IMR-90 (cell line): ENCODE measurements around the gene SLC6A4. TPM values are rescaled to one million over a fixed set of nuclear protein-coding genes. Genes with fewer than 3 reads are reported as not detected.

Experiments used
- ATAC-seq: fragments of 200-7000 bp; cut with Tn5 transposase; 2 replicates; pipeline ENCODE4 v1.9.1; 2020; ENCODE audit warnings: low read depth, mild to moderate bottlenecking, moderate library complexity
- BruUV-seq: library from RNA; stranded (reverse); fragments of 400-500 nt; replicated peaks from 2 replicates; lab custom pipeline; 2021; lab: Mats Ljungman, UMichigan
- CTCF ChIA-PET: fragments of 300-600 bp; formaldehyde crosslinking; extraction: SDS; loops from one replicate; lab custom pipeline; 2021; ENCODE audit warnings: antibody characterized with exemption; lab: Yijun Ruan, JAX
- POLR2A ChIA-PET: fragments of 300-600 bp; sonication (Branson Sonifier 250); formaldehyde crosslinking; loops from one replicate; lab custom pipeline; 2022; ENCODE audit warnings: antibody characterized with exemption; ENCODE audit not compliant: unreplicated experiment; lab: Charles Lee
- DNase-seq: peaks from one replicate; pipeline ENCODE4 v3.0.0; 2013
- H2AFZ ChIP-seq: replicated peaks from 2 replicates; pipeline ENCODE3; 2013; ENCODE audit warnings: low read length, mild to moderate bottlenecking; ENCODE audit not compliant: poor library complexity
- H2AK5ac ChIP-seq: 2 replicates; pipeline ENCODE4 v1.6.1; 2013; ENCODE audit warnings: low read depth, low read length, inconsistent platforms
- H2AK9ac ChIP-seq: replicated peaks from 2 replicates; pipeline ENCODE3; 2013; ENCODE audit warnings: mild to moderate bottlenecking, low read depth, low read length, moderate library complexity; ENCODE audit not compliant: poor library complexity
- H2BK120ac ChIP-seq: 2 replicates; pipeline ENCODE4 v1.6.1; 2013; ENCODE audit warnings: low read depth, low read length, inconsistent platforms
- H2BK15ac ChIP-seq: 3 replicates; pipeline ENCODE4 v1.6.1; 2013; ENCODE audit warnings: low read depth, low read length, inconsistent platforms
- H2BK20ac ChIP-seq: 2 replicates; pipeline ENCODE4 v1.6.1; 2013; ENCODE audit warnings: low read depth, mild to moderate bottlenecking, inconsistent platforms, low read length, moderate library complexity
- H2BK5ac ChIP-seq: 2 replicates; pipeline ENCODE4 v1.6.1; 2013; ENCODE audit warnings: mild to moderate bottlenecking, low read depth, low read length, inconsistent platforms; ENCODE audit not compliant: poor library complexity, severe bottlenecking
- H3K14ac ChIP-seq: replicated peaks from 2 replicates; pipeline ENCODE4 v1.6.1; 2013; ENCODE audit warnings: low read depth, low read length, inconsistent platforms
- H3K18ac ChIP-seq: 2 replicates; pipeline ENCODE4 v1.6.1; 2013; ENCODE audit warnings: low read depth, low read length, control low read depth
- H3K23ac ChIP-seq: 2 replicates; pipeline ENCODE4 v1.6.1; 2013; ENCODE audit warnings: low read depth, low read length, inconsistent platforms
- H3K27ac ChIP-seq: 2 replicates; pipeline ENCODE4 v1.5.1; 2013; ENCODE audit warnings: mild to moderate bottlenecking, control low read depth, low read length; ENCODE audit not compliant: insufficient read depth
- H3K27me3 ChIP-seq: 2 replicates; pipeline ENCODE4 v1.6.1; 2013; ENCODE audit warnings: low read length; ENCODE audit not compliant: control insufficient read depth, insufficient read depth
- H3K36me3 ChIP-seq: 2 replicates; pipeline ENCODE4 v1.6.1; 2013; ENCODE audit warnings: low read length, mixed read lengths; ENCODE audit not compliant: control insufficient read depth, insufficient read depth
- H3K4ac ChIP-seq: 2 replicates; pipeline ENCODE4 v1.6.1; 2013; ENCODE audit warnings: low read depth, low read length, inconsistent platforms
- H3K4me1 ChIP-seq: 2 replicates; pipeline ENCODE4 v1.6.1; 2013; ENCODE audit warnings: low read length, mixed read lengths; ENCODE audit not compliant: control insufficient read depth, insufficient read depth
- H3K4me2 ChIP-seq: 2 replicates; pipeline ENCODE4 v1.6.1; 2013; ENCODE audit warnings: low read depth, mild to moderate bottlenecking, control low read depth, low read length, moderate library complexity
- H3K4me3 ChIP-seq: 2 replicates; pipeline ENCODE4 v1.5.1; 2013; ENCODE audit warnings: low read depth, mild to moderate bottlenecking, control low read depth, low read length, moderate library complexity; ENCODE audit not compliant: insufficient read depth
- H3K56ac ChIP-seq: 2 replicates; pipeline ENCODE4 v1.6.1; 2013; ENCODE audit warnings: low read length, inconsistent platforms; ENCODE audit not compliant: insufficient read depth; ENCODE audit errors: extremely low read depth
- H3K79me1 ChIP-seq, 2 experiments: 2 replicates each; pipeline ENCODE4 v1.6.1; 2013; ENCODE audit warnings: low read length in 2 of 2, inconsistent platforms in 1 of 2, low read depth in 1 of 2
- H3K9ac ChIP-seq: 2 replicates; pipeline ENCODE4 v1.6.1; 2013; ENCODE audit warnings: low read depth, low read length, control low read depth
- H3K9me1 ChIP-seq: 2 replicates; pipeline ENCODE4 v1.6.1; 2013; ENCODE audit warnings: low read length, inconsistent platforms; ENCODE audit not compliant: insufficient read depth
- H3K9me3 ChIP-seq: 2 replicates; pipeline ENCODE4 v1.6.1; 2013; ENCODE audit warnings: low read length; ENCODE audit not compliant: control insufficient read depth, insufficient read depth
- H4K20me1 ChIP-seq: 2 replicates; pipeline ENCODE4 v1.6.1; 2013; ENCODE audit warnings: low read length, inconsistent platforms; ENCODE audit not compliant: insufficient read depth
- H4K5ac ChIP-seq: 2 replicates; pipeline ENCODE4 v1.6.1; 2013; ENCODE audit warnings: mild to moderate bottlenecking, low read depth, low read length, control low read depth
- H4K8ac ChIP-seq, 2 experiments: 2 replicates each; pipeline ENCODE4 v1.6.1; 2013; ENCODE audit warnings: low read depth in 2 of 2, low read length in 2 of 2, control low read depth in 1 of 2, inconsistent platforms in 1 of 2
- H4K91ac ChIP-seq: 2 replicates; pipeline ENCODE4 v1.6.1; 2013; ENCODE audit warnings: low read depth, low read length, inconsistent platforms; ENCODE audit not compliant: insufficient read depth
- BHLHE40 ChIP-seq: fragments of 150-350 bp; IDR thresholded peaks from 2 replicates; pipeline ENCODE4 v1.6.1; 2016; ENCODE audit warnings: mild to moderate bottlenecking, low read depth, low read length
- CEBPB ChIP-seq: IDR thresholded peaks from 2 replicates; pipeline ENCODE4 v1.6.1; 2012; ENCODE audit warnings: low read depth, low read length, improper control_type of control experiment
- CHD1 ChIP-seq: IDR thresholded peaks from 2 replicates; pipeline ENCODE4 v1.6.1; 2012; ENCODE audit warnings: low read depth, low read length, improper control_type of control experiment
- FOS ChIP-seq: fragments of 150-350 bp; IDR thresholded peaks from 2 replicates; pipeline ENCODE4 v1.6.1; 2016; ENCODE audit warnings: low read depth, low read length
- MAFK ChIP-seq: IDR thresholded peaks from 2 replicates; pipeline ENCODE4 v1.6.1; 2012; ENCODE audit warnings: low read depth, low read length, improper control_type of control experiment
- MAZ ChIP-seq: IDR thresholded peaks from 2 replicates; pipeline ENCODE4 v1.6.1; 2012; ENCODE audit warnings: low read depth, mild to moderate bottlenecking, low read length, improper control_type of control experiment, moderate library complexity, borderline replicate concordance
- MXI1 ChIP-seq: IDR thresholded peaks from 2 replicates; pipeline ENCODE4 v1.6.1; 2012; ENCODE audit warnings: low read depth, mild to moderate bottlenecking, low read length, moderate library complexity, borderline replicate concordance
- NFE2L2 ChIP-seq: fragments of 150-350 bp; IDR thresholded peaks from 2 replicates; pipeline ENCODE4 v1.6.1; 2016; ENCODE audit warnings: low read depth, mild to moderate bottlenecking, low read length
- POLR2A ChIP-seq: IDR thresholded peaks from 2 replicates; pipeline ENCODE4 v1.6.1; 2012; ENCODE audit warnings: mild to moderate bottlenecking, low read depth, low read length
- RAD21 ChIP-seq: IDR thresholded peaks from 2 replicates; pipeline ENCODE4 v1.6.1; 2012; ENCODE audit warnings: low read length, improper control_type of control experiment
- RCOR1 ChIP-seq: IDR thresholded peaks from 2 replicates; pipeline ENCODE4 v1.6.1; 2012; ENCODE audit warnings: mild to moderate bottlenecking, low read length, improper control_type of control experiment; ENCODE audit not compliant: insufficient replicate concordance
- RFX5 ChIP-seq: IDR thresholded peaks from 2 replicates; pipeline ENCODE4 v1.8.0; 2012; ENCODE audit warnings: low read depth, mild to moderate bottlenecking, low read length, moderate library complexity
- SMC3 ChIP-seq: fragments of 150-350 bp; IDR thresholded peaks from 2 replicates; pipeline ENCODE4 v1.6.1; 2016; ENCODE audit warnings: low read depth, mild to moderate bottlenecking, antibody characterized with exemption, low read length, moderate library complexity
- WGBS, 2 experiments: methylation state at CpG; one replicate each; pipeline versions ENCODE4 v1.1.5 to v1.1.7; 2013; ENCODE audit warnings: missing lambda C conversion rate in 2 of 2; ENCODE audit not compliant: insufficient read length in 1 of 2; ENCODE audit errors: extremely low coverage in 2 of 2; 5-methylcytosine and 5-hydroxymethylcytosine counted together
- dilution Hi-C: fragments of 300-500 bp; cut with HindIII; formaldehyde crosslinking; loops from one replicate; pipeline ENCODE4 v1.14.3; 2018; ENCODE audit warnings: low sequenced_read_pairs; ENCODE audit not compliant: unreplicated experiment
- in situ Hi-C: fragments of 300-500 bp; cut with MboI; formaldehyde crosslinking; loops from 3 replicates; pipeline ENCODE4 v1.14.3; 2019; ENCODE audit warnings: low sequenced_read_pairs, inconsistent platforms, mixed read lengths
- intact Hi-C: fragments of 100-400 bp; cut with micrococcal nuclease; formaldehyde crosslinking; loops from 2 replicates; pipeline ENCODE4 v1.10.0; 2022
- polyA plus RNA-seq, 3 experiments: library from polyadenylated mRNA; depleted of rRNA; stranded (reverse); fragments of >200 nt; gene quantifications; 2 replicates each; pipeline ENCODE4 v1.2.3, GENCODE V29; 2012; ENCODE audit warnings: low replicate concordance in 1 of 3
- total RNA-seq: library from RNA; depleted of rRNA; stranded (reverse); fragments of >200 nt; gene quantifications from 2 replicates; pipeline ENCODE4 v1.2.3, GENCODE V29; 2012
- TF ChIP-seq, protein P1 (sequence below): conservative IDR thresholded peaks from 2 replicates; pipeline ENCODE4 v1.5.1; 2012; ENCODE audit warnings: mild to moderate bottlenecking, low read depth, low read length, improper control_type of control experiment
- TF ChIP-seq, protein P2 (sequence below): fragments of 150-350 bp; IDR thresholded peaks from 2 replicates; pipeline ENCODE4 v1.6.1; 2017; ENCODE audit warnings: mild to moderate bottlenecking, antibody characterized with exemption, low read length, low read depth
- TF ChIP-seq, protein P3 (sequence below): fragments of 150-350 bp; IDR thresholded peaks from 2 replicates; pipeline ENCODE4 v1.6.1; 2016; ENCODE audit warnings: low read depth, mild to moderate bottlenecking, low read length, moderate library complexity, borderline replicate concordance

The SLC6A4 gene
- total and polyA plus RNA-seq, 2 of the 4 experiments (the other 2 are of a cell fraction) = under 0.01 TPM; not detected in 1

DNA sequence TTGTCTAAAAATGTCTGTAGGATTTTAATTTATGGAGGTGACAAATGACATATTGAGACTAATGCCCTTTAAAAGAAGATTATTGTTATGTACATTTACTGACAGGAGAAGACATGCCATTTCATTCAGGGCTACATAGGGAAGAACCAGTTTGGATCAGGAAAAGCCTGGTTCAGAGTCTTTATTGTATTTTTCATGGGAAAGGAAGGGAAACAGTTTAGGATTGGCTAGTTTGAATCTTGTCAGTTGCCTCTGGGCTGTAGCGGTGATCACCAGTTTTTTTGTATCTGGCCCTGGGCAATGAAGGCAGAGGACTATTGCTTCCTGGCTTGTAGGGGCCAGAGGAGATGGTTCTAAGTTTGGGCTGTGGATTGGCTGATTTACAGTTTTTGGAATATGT is 87.1 kb downstream of the SLC6A4 start:
- ATAC-seq = no peak
- CTCF ChIA-PET = no interaction called here

More for the DNA sequence above, 87.1 kb downstream of the SLC6A4 start:
- no peaks in the 10 kb centered on the region for H3K27me3 ChIP-seq
- H2BK20ac ChIP-seq = no peak overlapping the region
- no peak for DNase-seq
- H3K14ac ChIP-seq = no peak overlapping the region
- POLR2A ChIA-PET = no interaction called here
- H3K56ac ChIP-seq = no peak overlapping the region
- H3K9me1 ChIP-seq = peaks cover 9% of the 10 kb centered on the region
- H3K4me3 ChIP-seq = no peak overlapping the region
- H3K4ac ChIP-seq = no peak overlapping the region
- WGBS, 2 experiments = no CpG with 5 or more reads among the region's 1 CpG
- no peak overlapping the region for H3K4me2 ChIP-seq
- TF ChIP-seq CEBPB = no peak
- TF ChIP-seq SMC3 = no peak
- TF ChIP-seq, protein P1, sequence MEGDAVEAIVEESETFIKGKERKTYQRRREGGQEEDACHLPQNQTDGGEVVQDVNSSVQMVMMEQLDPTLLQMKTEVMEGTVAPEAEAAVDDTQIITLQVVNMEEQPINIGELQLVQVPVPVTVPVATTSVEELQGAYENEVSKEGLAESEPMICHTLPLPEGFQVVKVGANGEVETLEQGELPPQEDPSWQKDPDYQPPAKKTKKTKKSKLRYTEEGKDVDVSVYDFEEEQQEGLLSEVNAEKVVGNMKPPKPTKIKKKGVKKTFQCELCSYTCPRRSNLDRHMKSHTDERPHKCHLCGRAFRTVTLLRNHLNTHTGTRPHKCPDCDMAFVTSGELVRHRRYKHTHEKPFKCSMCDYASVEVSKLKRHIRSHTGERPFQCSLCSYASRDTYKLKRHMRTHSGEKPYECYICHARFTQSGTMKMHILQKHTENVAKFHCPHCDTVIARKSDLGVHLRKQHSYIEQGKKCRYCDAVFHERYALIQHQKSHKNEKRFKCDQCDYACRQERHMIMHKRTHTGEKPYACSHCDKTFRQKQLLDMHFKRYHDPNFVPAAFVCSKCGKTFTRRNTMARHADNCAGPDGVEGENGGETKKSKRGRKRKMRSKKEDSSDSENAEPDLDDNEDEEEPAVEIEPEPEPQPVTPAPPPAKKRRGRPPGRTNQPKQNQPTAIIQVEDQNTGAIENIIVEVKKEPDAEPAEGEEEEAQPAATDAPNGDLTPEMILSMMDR = no peak
- TF ChIP-seq MAFK = no peak
- TF ChIP-seq MXI1 = no peak
- TF ChIP-seq, protein P2, sequence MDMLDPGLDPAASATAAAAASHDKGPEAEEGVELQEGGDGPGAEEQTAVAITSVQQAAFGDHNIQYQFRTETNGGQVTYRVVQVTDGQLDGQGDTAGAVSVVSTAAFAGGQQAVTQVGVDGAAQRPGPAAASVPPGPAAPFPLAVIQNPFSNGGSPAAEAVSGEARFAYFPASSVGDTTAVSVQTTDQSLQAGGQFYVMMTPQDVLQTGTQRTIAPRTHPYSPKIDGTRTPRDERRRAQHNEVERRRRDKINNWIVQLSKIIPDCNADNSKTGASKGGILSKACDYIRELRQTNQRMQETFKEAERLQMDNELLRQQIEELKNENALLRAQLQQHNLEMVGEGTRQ = no peak
- no peak for TF ChIP-seq BHLHE40
- TF ChIP-seq, protein P3, sequence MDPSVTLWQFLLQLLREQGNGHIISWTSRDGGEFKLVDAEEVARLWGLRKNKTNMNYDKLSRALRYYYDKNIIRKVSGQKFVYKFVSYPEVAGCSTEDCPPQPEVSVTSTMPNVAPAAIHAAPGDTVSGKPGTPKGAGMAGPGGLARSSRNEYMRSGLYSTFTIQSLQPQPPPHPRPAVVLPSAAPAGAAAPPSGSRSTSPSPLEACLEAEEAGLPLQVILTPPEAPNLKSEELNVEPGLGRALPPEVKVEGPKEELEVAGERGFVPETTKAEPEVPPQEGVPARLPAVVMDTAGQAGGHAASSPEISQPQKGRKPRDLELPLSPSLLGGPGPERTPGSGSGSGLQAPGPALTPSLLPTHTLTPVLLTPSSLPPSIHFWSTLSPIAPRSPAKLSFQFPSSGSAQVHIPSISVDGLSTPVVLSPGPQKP = no peak
- no peak for TF ChIP-seq MAZ
- no peak for TF ChIP-seq POLR2A
- no peak for TF ChIP-seq CHD1
- no peak for TF ChIP-seq NFE2L2
- TF ChIP-seq RCOR1 = no peak
- no peak for TF ChIP-seq RFX5
- TF ChIP-seq RAD21 = no peak
- no peak for TF ChIP-seq FOS
- no peak overlapping the region for H2AK5ac ChIP-seq
- no peak overlapping the region for H4K8ac ChIP-seq
- no peak overlapping the region for H3K18ac ChIP-seq
- in situ Hi-C loops = no loop called here
- H4K5ac ChIP-seq = no peak overlapping the region
- H3K9me3 ChIP-seq = no peaks in the 10 kb centered on the region
- dilution Hi-C loops = no loop called here
- peaks cover 41% of the 10 kb centered on the region for H4K20me1 ChIP-seq
- H2AFZ ChIP-seq = no peak overlapping the region
- H2BK5ac ChIP-seq = no peak overlapping the region
- intact Hi-C loops = no loop called here
- no TSS peak for BruUV-seq
- H2BK120ac ChIP-seq = no peak overlapping the region
- H3K36me3 ChIP-seq = no peaks in the 10 kb centered on the region; the same call in 1 of the 2 replicates
- no peak overlapping the region for H3K27ac ChIP-seq
- no peak overlapping the region for H2AK9ac ChIP-seq
- no peak overlapping the region for H4K91ac ChIP-seq
- H3K23ac ChIP-seq = no peak overlapping the region
- H3K4me1 ChIP-seq = peaks cover 2% of the 10 kb centered on the region; the same call in 1 of the 2 replicates
- H3K79me1 ChIP-seq = peaks cover 35 to 58% of the 10 kb centered on the region in 2 experiments
- H2BK15ac ChIP-seq = no peak overlapping the region
- H3K9ac ChIP-seq = no peak overlapping the region
